Tibial nerve (tissue), 4 donors: ENCODE results near the gene ZNF382. TPM values are rescaled to one million over a fixed set of nuclear protein-coding genes. Genes with fewer than 3 reads are reported as not detected.

ENCODE experiments used
- DNase-seq, 2 donors: peaks; one replicate each; pipeline ENCODE4 v3.0.0-alpha.2; 2019; ENCODE audit warnings: low spot score in 2 of 2
- H3K27ac ChIP-seq, 4 donors: fragments of 200-600 bp; sonication (generic) in 3 of 4; one replicate each; pipeline ENCODE4 v1.5.1; 2017 to 2019; ENCODE audit warnings: mild to moderate bottlenecking in 1 of 4
- H3K27me3 ChIP-seq, 2 donors: fragments of 200-600 bp; sonication (generic) in 1 of 2; one replicate each; pipeline versions ENCODE4 v1.5.1 to v1.6.0; 2017 to 2019
- H3K36me3 ChIP-seq, 3 donors: fragments of 200-600 bp; sonication (generic); one replicate each; pipeline ENCODE4 v1.5.1; 2018 to 2019
- H3K4me1 ChIP-seq, 4 donors: fragments of 200-600 bp; sonication (generic) in 3 of 4; one replicate each; pipeline ENCODE4 v1.5.1; 2017 to 2019
- H3K4me3 ChIP-seq, 4 donors: fragments of 200-600 bp; sonication (generic) in 3 of 4; one replicate each; pipeline ENCODE4 v1.5.1; 2017 to 2019; ENCODE audit warnings: mild to moderate bottlenecking in 1 of 4, moderate library complexity in 1 of 4
- H3K9me3 ChIP-seq, 4 donors: fragments of 200-600 bp; sonication (generic) in 3 of 4; one replicate each; pipeline ENCODE4 v1.5.1; 2017 to 2019
- CTCF ChIP-seq, 5 experiments: fragments of 200-600 bp in 3 of 5; fragments of 450-650 bp in 2 of 5; sonication (generic) in 3 of 5; IDR thresholded peaks; one replicate each; pipeline ENCODE4 v1.5.1; 2016 to 2019; ENCODE audit warnings: antibody characterized with exemption in 5 of 5, mild to moderate bottlenecking in 3 of 5, moderate library complexity in 2 of 5
- EP300 ChIP-seq, 2 donors: sonication (generic); formaldehyde crosslinking; IDR thresholded peaks; one replicate each; pipeline ENCODE4 v1.6.1; 2017; ENCODE audit warnings: antibody characterized with exemption in 2 of 2, mild to moderate bottlenecking in 1 of 2
- POLR2A ChIP-seq, 2 donors: fragments of 450-650 bp; IDR thresholded peaks; one replicate each; pipeline ENCODE4 v1.6.1; 2017; ENCODE audit warnings: antibody characterized with exemption in 2 of 2, mild to moderate bottlenecking in 2 of 2, moderate library complexity in 2 of 2
- WGBS, 2 donors: methylation state at CpG; one replicate each; pipeline ENCODE4 v1.1.5; 2018; 5-methylcytosine and 5-hydroxymethylcytosine counted together
- total RNA-seq, 4 donors: library from RNA; depleted of rRNA; stranded (reverse); fragments of >200 nt; gene quantifications; one replicate each; pipeline ENCODE4 v1.1.0, GENCODE V29; 2016

Gene ZNF382
- total RNA-seq: 10 to 100 TPM in 1 of 4 donors, 1 to 10 TPM in 3; 6.9 to 10.1 (median 9.4) TPM

- peaks cover 0 to 33% (median 0%) of the 10 kb centered on the region in 3 donors for H3K36me3 ChIP-seq
- peaks cover 0 to 20% (median 6%) of the 10 kb centered on the region in 4 donors for H3K4me1 ChIP-seq
- TF ChIP-seq CTCF (IDR thresholded peaks at IDR 0.05): no peak
- peak in 1 of 2 donors; percentile 66 for TF ChIP-seq EP300 (IDR thresholded peaks at IDR 0.05)
- peak in 1 of 2 donors; percentile 34 for TF ChIP-seq POLR2A (IDR thresholded peaks at IDR 0.05)
- WGBS, 2 donors: 1 to 2% methylated on average over 31 to 62 of the region's 73 CpGs
- H3K4me3 ChIP-seq: peak within 1 kb of the TSS; percentile 39 to 80 (median 63)
- H3K27ac ChIP-seq: peak within 1 kb of the TSS; percentile 41 to 87 (median 80)
- H3K9me3 ChIP-seq: peaks cover 0 to 27% (median 0%) of the 10 kb centered on the region in 4 donors
- peak in 1 of 2 donors; percentile 19 for DNase-seq
- H3K27me3 ChIP-seq: no peaks in the 10 kb centered on the region
These were observed at the start of gene ZNF382 for GRCh38 chr19:36605101-36605876. ZNF382 (plus strand) TSS chr19:36605313; CDS start chr19:36609915, 4,602 bp downstream.

- TF ChIP-seq POLR2A (IDR thresholded peaks at IDR 0.05) (no peak), CTCF (IDR thresholded peaks at IDR 0.05) (no peak), EP300 (IDR thresholded peaks at IDR 0.05) (no peak)
- peaks cover 0 to 100% (median 53%) of the 10 kb centered on the region in 4 donors for H3K9me3 ChIP-seq
- H3K4me1 ChIP-seq: no peaks in the 10 kb centered on the region
These were observed 40.7 kb upstream of the ZNF382 start for GRCh38 chr19:36564391-36564790.

GRCh38 chr19:36572593-36573019, 32.5 kb upstream of the ZNF382 start:
- Histone ChIP-seq H3K36me3 (peaks cover 4 to 75% (median 18%) of the 10 kb centered on the region in 3 donors), H3K4me1 (peaks cover 0 to 23% (median 7%) of the 10 kb centered on the region in 4 donors), H3K27me3 (no peaks in the 10 kb centered on the region), H3K4me3 (peak overlapping the region; percentile 70 to 99 (median 90)), H3K9me3 (peaks cover 0 to 56% (median 13%) of the 10 kb centered on the region in 4 donors), H3K27ac (peak overlapping the region; percentile 31 to 95 (median 89))
- TF ChIP-seq EP300 (IDR thresholded peaks at IDR 0.05) (no peak), CTCF (IDR thresholded peaks at IDR 0.05) (no peak), POLR2A (IDR thresholded peaks at IDR 0.05) (no peak)
- 2% methylated on average over 11 of the region's 11 CpGs for WGBS, 2 donors
- no peak for DNase-seq

More at GRCh38 chr19:36564391-36564790, 40.7 kb upstream of the ZNF382 start:
- WGBS, 2 donors: 89 to 100% methylated on average over 1 of the region's 1 CpG
- Histone ChIP-seq H3K27ac (no peak overlapping the region), H3K27me3 (no peaks in the 10 kb centered on the region), H3K36me3 (peaks cover 0 to 100% (median 25%) of the 10 kb centered on the region in 3 donors), H3K4me3 (no peak overlapping the region)
- no peak for DNase-seq

- Histone ChIP-seq H3K4me3 (peak within 1 kb of the TSS; percentile 70 to 99 (median 90)), H3K36me3 (peaks cover 4 to 74% (median 17%) of the 10 kb centered on the region in 3 donors), H3K27ac (peak within 1 kb of the TSS; percentile 31 to 95 (median 89)), H3K27me3 (no peaks in the 10 kb centered on the region), H3K9me3 (peaks cover 0 to 52% (median 10%) of the 10 kb centered on the region in 4 donors), H3K4me1 (peaks cover 0 to 23% (median 7%) of the 10 kb centered on the region in 4 donors)
- 0 to 1% methylated on average over 56 to 66 of the region's 66 CpGs for WGBS, 2 donors
- peak; percentile 75 to 92 for DNase-seq
- no peak for TF ChIP-seq CTCF (IDR thresholded peaks at IDR 0.05)
- peak in 1 of 2 donors; percentile 89 for TF ChIP-seq EP300 (IDR thresholded peaks at IDR 0.05)
- peak; percentile 43 to 67 for TF ChIP-seq POLR2A (IDR thresholded peaks at IDR 0.05)
These were observed 31.9 kb upstream of the ZNF382 start, which contains the start of gene ZNF529 for GRCh38 chr19:36573020-36573894. ZNF529 (minus strand) TSS chr19:36573292; CDS start chr19:36572346, 946 bp downstream.
